Subcutaneous abdominal adipose tissue (tissue), 5 donors: ENCODE results near the gene MED13L.

Experiments
- H3K27ac ChIP-seq: one replicate; pipeline ENCODE4 v1.7.0; 2013; ENCODE audit warnings: low read depth, mild to moderate bottlenecking, inconsistent platforms, low read length, moderate library complexity
- H3K27me3 ChIP-seq, 5 donors: one replicate each; pipeline ENCODE4 v1.7.0; 2013; ENCODE audit warnings: low read length in 5 of 5, inconsistent platforms in 1 of 5; ENCODE audit not compliant: control insufficient read depth in 5 of 5, insufficient read depth in 4 of 5
- H3K36me3 ChIP-seq, 5 donors: one replicate each; pipeline ENCODE4 v1.7.0; 2013; ENCODE audit warnings: low read length in 5 of 5; ENCODE audit not compliant: control insufficient read depth in 5 of 5, insufficient read depth in 5 of 5
- H3K4me1 ChIP-seq, 5 donors: one replicate each; pipeline ENCODE4 v1.7.0; 2013; ENCODE audit warnings: low read length in 5 of 5, mild to moderate bottlenecking in 3 of 5, moderate library complexity in 1 of 5; ENCODE audit not compliant: control insufficient read depth in 5 of 5, insufficient read depth in 5 of 5
- H3K4me3 ChIP-seq, 5 donors: one replicate each; pipeline ENCODE4 v1.7.0; 2013; ENCODE audit warnings: low read length in 5 of 5, low read depth in 1 of 5
- H3K9ac ChIP-seq, 5 donors: one replicate each; pipeline ENCODE4 v1.7.0; 2013; ENCODE audit warnings: low read length in 5 of 5, mild to moderate bottlenecking in 4 of 5, moderate library complexity in 3 of 5
- H3K9me3 ChIP-seq, 5 donors: one replicate each; pipeline ENCODE4 v1.7.0; 2013; ENCODE audit warnings: low read length in 5 of 5; ENCODE audit not compliant: control insufficient read depth in 5 of 5
- donor health status: healthy.
- donor health status: healthy.
- donor health status: healthy.
- donor health status: healthy.
- donor health status: healthy.

MED13L gene

DNA sequence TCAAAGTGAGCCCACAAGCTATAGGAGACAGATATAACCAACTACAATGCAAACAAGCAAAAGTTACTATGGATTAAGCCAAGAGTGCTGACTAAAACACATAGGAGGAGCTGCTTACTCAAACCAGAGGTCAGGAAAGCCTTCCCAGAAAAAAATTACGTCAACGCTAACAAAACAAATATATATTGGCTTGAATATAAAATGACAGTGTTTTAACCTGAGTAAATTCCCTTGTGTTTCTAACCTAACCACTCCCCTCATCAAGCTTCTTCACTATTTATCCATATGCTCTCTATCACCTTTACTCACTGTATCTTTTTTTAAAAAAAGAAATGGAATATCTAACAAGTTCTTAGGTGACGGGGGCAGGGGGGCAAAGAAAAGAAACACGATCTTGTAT, 115.9 kb downstream of the MED13L start:
- Histone ChIP-seq H3K36me3 (no peaks in the 10 kb centered on the region), H3K9me3 (no peaks in the 10 kb centered on the region), H3K27ac (peak overlapping the region; percentile 28), H3K4me1 (peaks cover 0 to 47% (median 41%) of the 10 kb centered on the region in 5 donors), H3K27me3 (no peaks in the 10 kb centered on the region), H3K9ac (peak overlapping the region in 1 of 5 donors; percentile 8), H3K4me3 (no peak overlapping the region)

DNA sequence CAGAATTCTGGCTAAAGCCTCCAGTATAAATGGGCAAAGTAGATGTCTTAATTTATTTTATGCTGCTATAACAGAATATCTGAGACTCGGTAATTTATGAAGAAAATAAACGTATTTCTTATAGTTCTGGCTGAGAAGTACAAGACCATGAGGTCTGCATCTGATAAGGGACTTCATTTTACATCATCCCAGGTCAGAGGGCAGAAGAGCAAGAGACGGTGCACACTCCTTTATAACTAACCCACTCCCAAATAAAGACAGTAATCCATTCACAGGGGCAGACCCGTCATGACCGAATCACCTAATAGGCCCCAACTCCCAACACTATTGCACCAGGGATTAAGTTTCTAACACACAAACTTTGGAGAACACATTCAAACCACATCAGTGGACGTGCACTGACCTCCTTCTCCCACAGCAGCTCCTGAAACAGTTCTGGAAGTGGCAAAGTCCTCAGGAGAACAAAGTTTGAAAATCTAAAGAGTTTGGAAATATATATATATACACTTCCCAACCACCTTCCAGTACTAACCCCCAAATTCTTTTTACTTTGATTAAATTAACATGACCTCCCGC, 116.5 kb downstream of the MED13L start:
- Histone ChIP-seq H3K9me3 (no peaks in the 10 kb centered on the region), H3K36me3 (no peaks in the 10 kb centered on the region), H3K27ac (peak overlapping the region; percentile 4), H3K9ac (no peak overlapping the region), H3K27me3 (no peaks in the 10 kb centered on the region), H3K4me3 (no peak overlapping the region), H3K4me1 (peaks cover 0 to 47% (median 40%) of the 10 kb centered on the region in 5 donors)

DNA sequence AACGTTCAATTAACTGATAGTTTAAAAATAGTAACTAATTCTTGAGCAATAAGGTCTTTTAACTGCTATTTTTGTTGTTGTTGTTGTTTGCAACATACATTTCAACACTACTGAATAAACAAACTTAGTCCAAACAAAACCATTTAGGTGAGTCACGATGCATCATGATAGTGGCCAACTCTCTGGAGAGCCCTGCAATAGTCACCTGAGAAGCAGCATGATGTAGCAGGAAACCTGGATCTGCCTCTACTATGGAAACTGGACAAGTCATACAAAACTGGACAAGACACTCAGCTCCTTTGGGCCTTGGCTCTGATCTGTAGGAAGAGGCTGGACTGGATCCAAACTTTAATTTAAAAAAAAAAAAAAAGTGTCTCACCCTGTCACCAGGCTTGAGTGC, 117.3 kb downstream of the MED13L start:
- Histone ChIP-seq H3K9me3 (no peaks in the 10 kb centered on the region), H3K36me3 (no peaks in the 10 kb centered on the region), H3K4me3 (no peak overlapping the region), H3K4me1 (peaks cover 0 to 47% (median 34%) of the 10 kb centered on the region in 5 donors), H3K27ac (peak overlapping the region; percentile 27), H3K9ac (no peak overlapping the region), H3K27me3 (no peaks in the 10 kb centered on the region)

GRCh38 chr12:116159593-116160200, 117.8 kb downstream of the MED13L start:
- Histone ChIP-seq H3K9ac (no peak overlapping the region), H3K36me3 (no peaks in the 10 kb centered on the region), H3K27me3 (no peaks in the 10 kb centered on the region), H3K4me3 (no peak overlapping the region), H3K4me1 (peaks cover 0 to 43% (median 34%) of the 10 kb centered on the region in 5 donors), H3K27ac (peak overlapping the region; percentile 37), H3K9me3 (no peaks in the 10 kb centered on the region)

GRCh38 chr12:116159175-116159574, 118.3 kb downstream of the MED13L start:
- peaks cover 0 to 39% (median 30%) of the 10 kb centered on the region in 5 donors for H3K4me1 ChIP-seq
- H3K9me3 ChIP-seq = no peaks in the 10 kb centered on the region
- H3K27ac ChIP-seq = peak overlapping the region; percentile 37
- H3K36me3 ChIP-seq = no peaks in the 10 kb centered on the region
- no peaks in the 10 kb centered on the region for H3K27me3 ChIP-seq
- no peak overlapping the region for H3K9ac ChIP-seq
- H3K4me3 ChIP-seq = no peak overlapping the region

DNA sequence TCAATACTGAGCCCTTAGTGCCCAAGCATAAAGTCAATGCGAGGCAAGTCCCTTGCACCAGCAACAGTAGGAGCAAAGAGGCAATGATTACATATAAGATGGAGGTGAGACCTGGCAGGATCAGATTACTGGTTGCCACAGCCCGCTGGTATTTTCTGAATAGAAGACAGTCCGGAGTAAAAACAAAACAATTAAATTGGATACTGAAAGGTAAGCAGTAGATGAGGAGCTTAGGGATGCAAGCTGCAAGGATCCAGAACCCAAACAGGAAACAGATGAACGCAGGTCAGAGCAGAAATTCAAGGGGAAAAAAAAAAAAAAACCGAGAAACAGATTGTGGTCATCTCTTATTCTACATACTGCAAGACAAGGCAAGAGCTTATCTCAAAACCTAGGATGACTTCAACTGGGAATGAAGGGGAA, 119.6 kb downstream of the MED13L start:
- H3K36me3 ChIP-seq = no peaks in the 10 kb centered on the region
- H3K27ac ChIP-seq = no peak overlapping the region
- H3K4me1 ChIP-seq = peaks cover 0 to 48% (median 39%) of the 10 kb centered on the region in 5 donors
- H3K9ac ChIP-seq = no peak overlapping the region
- H3K27me3 ChIP-seq = no peaks in the 10 kb centered on the region
- H3K9me3 ChIP-seq = no peaks in the 10 kb centered on the region
- no peak overlapping the region for H3K4me3 ChIP-seq

- Histone ChIP-seq H3K4me1 (peaks cover 0 to 51% (median 46%) of the 10 kb centered on the region in 5 donors), H3K9me3 (no peaks in the 10 kb centered on the region)
These were observed 120.9 kb downstream of the MED13L start for GRCh38 chr12:116156614-116157013.

DNA sequence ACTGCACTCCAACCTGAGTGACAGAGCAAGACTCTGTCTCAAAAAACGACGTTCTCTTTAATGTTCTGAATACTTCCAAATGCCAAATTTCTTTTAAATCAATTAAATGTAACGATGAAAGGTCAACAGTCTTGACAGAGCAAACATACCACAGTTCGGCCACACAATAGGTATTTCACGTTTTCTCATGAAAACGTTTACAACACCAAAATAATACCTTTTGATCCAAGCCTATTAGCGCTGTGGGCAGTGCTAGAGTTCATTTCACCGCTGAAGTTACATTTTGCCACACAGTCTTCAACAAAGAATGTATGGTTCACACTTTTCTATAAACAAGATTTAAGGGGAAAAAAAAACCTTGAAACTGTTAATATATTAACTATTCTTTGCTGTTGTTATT, 122.1 kb downstream of the MED13L start:
- no peak overlapping the region for H3K4me3 ChIP-seq
- H3K27me3 ChIP-seq = no peaks in the 10 kb centered on the region
- no peak overlapping the region for H3K9ac ChIP-seq
- no peak overlapping the region for H3K27ac ChIP-seq
- no peaks in the 10 kb centered on the region for H3K36me3 ChIP-seq
- H3K9me3 ChIP-seq = no peaks in the 10 kb centered on the region
- peaks cover 0 to 49% (median 38%) of the 10 kb centered on the region in 5 donors for H3K4me1 ChIP-seq

More at GRCh38 chr12:116156614-116157013, 120.9 kb downstream of the MED13L start:
- no peaks in the 10 kb centered on the region for H3K27me3 ChIP-seq
- H3K4me3 ChIP-seq = no peak overlapping the region
- no peak overlapping the region for H3K27ac ChIP-seq
- no peaks in the 10 kb centered on the region for H3K36me3 ChIP-seq
- H3K9ac ChIP-seq = no peak overlapping the region

DNA sequence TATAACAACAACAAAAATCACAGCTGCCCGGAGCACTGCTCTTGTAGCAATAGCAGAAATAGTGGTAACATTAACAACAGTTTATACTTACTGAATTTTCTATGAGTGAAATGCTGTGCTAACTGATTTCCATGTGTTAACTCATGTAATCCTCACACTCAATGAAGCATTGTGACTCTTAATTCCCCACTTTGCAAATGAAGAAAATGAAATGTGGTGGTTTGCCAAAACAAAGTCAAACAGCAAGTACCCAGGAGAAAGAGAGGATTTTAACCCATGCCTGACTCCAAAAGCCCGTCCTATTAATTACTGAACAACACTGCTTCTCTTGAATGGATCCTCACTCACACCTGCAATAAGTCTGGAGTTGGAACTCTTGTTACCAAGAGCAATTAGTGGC, 123.5 kb downstream of the MED13L start:
- Histone ChIP-seq H3K9me3 (no peaks in the 10 kb centered on the region), H3K4me1 (peaks cover 0 to 49% (median 44%) of the 10 kb centered on the region in 5 donors), H3K27me3 (no peaks in the 10 kb centered on the region), H3K36me3 (no peaks in the 10 kb centered on the region), H3K27ac (no peak overlapping the region), H3K9ac (no peak overlapping the region), H3K4me3 (no peak overlapping the region)

DNA sequence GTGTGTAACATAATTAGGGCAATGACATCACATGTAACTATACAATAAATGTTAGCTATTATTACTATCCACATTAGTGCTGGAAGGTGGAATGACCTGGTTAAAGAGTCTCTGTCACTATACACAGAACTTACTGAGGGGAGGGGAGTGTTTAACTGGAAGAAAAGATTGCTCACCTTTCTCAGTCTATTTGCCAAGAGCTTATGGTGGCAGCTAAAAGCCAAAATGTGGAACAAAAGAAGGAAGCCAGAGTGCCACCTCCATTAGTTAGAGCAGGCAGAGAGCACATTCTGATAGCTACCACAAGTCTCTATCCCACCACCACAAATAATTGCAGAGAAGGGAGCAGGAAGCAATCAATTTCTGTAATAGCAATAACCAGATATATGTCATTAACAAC, 124.4 kb downstream of the MED13L start:
- H3K9me3 ChIP-seq = no peaks in the 10 kb centered on the region
- H3K27me3 ChIP-seq = no peaks in the 10 kb centered on the region
- H3K27ac ChIP-seq = no peak overlapping the region
- H3K36me3 ChIP-seq = no peaks in the 10 kb centered on the region
- peaks cover 0 to 53% (median 46%) of the 10 kb centered on the region in 5 donors for H3K4me1 ChIP-seq
- no peak overlapping the region for H3K4me3 ChIP-seq
- H3K9ac ChIP-seq = no peak overlapping the region
